Measurements from ENCODE around the gene TMA16. TPM values are rescaled to one million over a fixed set of nuclear protein-coding genes. Genes with fewer than 3 reads are reported as not detected.

Gene TMA16
- total RNA-seq, 1 experiment from 2014 or later: 49.1 TPM

GRCh38 chr4:163489929-163490328 lies 4.6 kb upstream of the TMA16 start:
- Histone ChIP-seq H3F3A (ENCODE audit: low read length, unreplicated experiment) (no peaks in the 10 kb centered on the region), H3K79me2 (ENCODE audit: low read length) (peaks cover 4% of the 10 kb centered on the region), H3K4me3 (ENCODE audit: low read length) (no peak overlapping the region), H3K27ac (ENCODE audit: low read length) (no peak overlapping the region), H2AFZ (ENCODE audit: low read length) (no peak overlapping the region), H3K4me1 (ENCODE audit: insufficient read depth, low read length) (no peaks in the 10 kb centered on the region), H3K9ac (ENCODE audit: low read length) (no peak overlapping the region), H3K36me3 (ENCODE audit: low read depth, low read length) (no peaks in the 10 kb centered on the region), H3K27me3 (ENCODE audit: low read length) (no peaks in the 10 kb centered on the region), H3K9me2 (replicated peaks; ENCODE audit: low read length) (no peaks in the 10 kb centered on the region), H3K4me2 (ENCODE audit: low read length) (no peak overlapping the region), H3K9me3 (ENCODE audit: low read length) (no peaks in the 10 kb centered on the region), H4K20me1 (ENCODE audit: low read length) (no peaks in the 10 kb centered on the region)
- ChIA-PET POLR2A (ENCODE audit: unreplicated experiment) (no interaction called here), CTCF (no interaction called here)
- ATAC-seq (no peak), DNase-seq (no peak)
- intact Hi-C loops (cut with micrococcal nuclease): loop anchor here (10.0 kb wide), 1 partner anchor 445 kb away; no protein-coding TSS in a partner anchor
- TF ChIP-seq CTCF (conservative IDR thresholded peaks at IDR 0.05; ENCODE audit: low read depth, low read length): no peak
- no peak for TF ChIP-seq EZH2 (IDR thresholded peaks at IDR 0.05; ENCODE audit: low read length, unreplicated experiment)
- TF ChIP-seq EZH2phosphoT487 (IDR thresholded peaks at IDR 0.05; ENCODE audit: borderline replicate concordance, low read length): no peak
- BruUV-seq (replicated peaks): no TSS peak

GRCh38 chr4:163492951-163493504 lies 1.5 kb upstream of the TMA16 start:
- intact Hi-C loops (cut with micrococcal nuclease): no loop called here
- no peak overlapping the region for H2AFZ ChIP-seq (ENCODE audit: low read length)
- no peak for ATAC-seq
- H3K9me2 ChIP-seq (replicated peaks; ENCODE audit: low read length): no peaks in the 10 kb centered on the region
- DNase-seq: peak; percentile 8
- BruUV-seq (replicated peaks): no TSS peak
- peak overlapping the region; percentile 84 for H3K4me2 ChIP-seq (ENCODE audit: low read length)
- peaks cover 35% of the 10 kb centered on the region for H3K79me2 ChIP-seq (ENCODE audit: low read length)
- 0 out of 2 replicates have a peak, but pooled peaks cover 11% of the 10 kb centered on the region for H4K20me1 ChIP-seq (ENCODE audit: low read length)
- no peak overlapping the region for H3K9ac ChIP-seq (ENCODE audit: low read length)
- H3K27ac ChIP-seq (ENCODE audit: low read length): no peak overlapping the region
- peak overlapping the region; percentile 97; the same call in 1 of the 2 replicates for H3K4me3 ChIP-seq (ENCODE audit: low read length)
- CTCF ChIA-PET: no interaction called here
- H3K27me3 ChIP-seq (ENCODE audit: low read length): no peaks in the 10 kb centered on the region
- no peak for TF ChIP-seq EZH2 (IDR thresholded peaks at IDR 0.05; ENCODE audit: low read length, unreplicated experiment)
- TF ChIP-seq CTCF (conservative IDR thresholded peaks at IDR 0.05; ENCODE audit: low read depth, low read length): no peak
- no peak for TF ChIP-seq EZH2phosphoT487 (IDR thresholded peaks at IDR 0.05; ENCODE audit: borderline replicate concordance, low read length)
- peaks cover 4% of the 10 kb centered on the region; the same call in 1 of the 2 replicates for H3K4me1 ChIP-seq (ENCODE audit: insufficient read depth, low read length)
- no peaks in the 10 kb centered on the region for H3F3A ChIP-seq (ENCODE audit: low read length, unreplicated experiment)
- POLR2A ChIA-PET (ENCODE audit: unreplicated experiment): no interaction called here
- H3K9me3 ChIP-seq (ENCODE audit: low read length): no peaks in the 10 kb centered on the region
- peaks cover 5% of the 10 kb centered on the region; the same call in 1 of the 2 replicates for H3K36me3 ChIP-seq (ENCODE audit: low read depth, low read length)

Data from PC-3 (cell line).